Measurements from ENCODE around the gene CTSZ. TPM values are rescaled to one million over a fixed set of nuclear protein-coding genes. Genes with fewer than 3 reads are reported as not detected.
"Not testable (repeated sequence)": the region's sequence is repeated elsewhere in the genome, so short reads cannot be mapped to it uniquely, and the experiment has no call there.

CTSZ gene
- polyA plus RNA-seq, 12 donors = 56.0 to 108 (median 65.1) TPM; not detected in 1

DNA sequence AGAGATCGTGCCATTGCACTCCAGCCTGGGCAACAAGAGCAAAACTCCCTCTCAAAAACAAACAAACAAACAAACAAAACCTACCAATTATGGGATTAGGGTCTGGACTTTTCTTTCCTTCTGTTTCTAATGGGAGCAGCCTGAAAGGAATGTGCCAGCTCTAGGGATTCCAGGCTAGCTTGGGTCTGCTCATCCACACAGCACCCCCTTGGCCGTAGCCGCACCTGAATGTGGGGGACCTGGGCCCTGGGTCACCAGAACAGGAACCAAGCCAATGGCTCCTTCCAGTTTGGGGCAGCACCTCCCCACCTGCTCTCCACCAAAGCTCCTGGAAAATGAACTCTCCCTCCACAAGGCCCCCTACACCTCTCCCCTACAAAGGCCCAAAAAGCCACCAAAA lies 6.7 kb downstream of the CTSZ start:
- DNase-seq = no peak

DNA sequence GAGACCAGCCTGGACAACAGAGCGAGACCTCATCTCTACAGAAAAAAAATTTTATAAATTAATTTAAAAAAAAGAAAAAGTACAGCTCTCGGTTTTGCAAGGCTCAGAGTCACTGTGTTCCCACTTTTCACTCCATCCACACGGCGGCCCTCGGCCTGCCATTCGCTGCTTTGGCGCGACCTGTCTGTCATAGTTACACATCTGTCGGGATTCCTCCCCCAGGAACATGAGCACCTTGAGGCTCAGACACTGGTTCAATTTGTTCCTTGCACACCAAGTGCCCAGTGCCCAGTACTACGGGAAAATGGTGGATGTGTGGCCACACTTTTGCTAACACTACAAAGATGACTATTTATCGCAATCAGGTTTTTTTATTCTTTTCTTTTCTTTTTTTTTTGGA lies 8.4 kb downstream of the CTSZ start:
- no peak for DNase-seq

DNA sequence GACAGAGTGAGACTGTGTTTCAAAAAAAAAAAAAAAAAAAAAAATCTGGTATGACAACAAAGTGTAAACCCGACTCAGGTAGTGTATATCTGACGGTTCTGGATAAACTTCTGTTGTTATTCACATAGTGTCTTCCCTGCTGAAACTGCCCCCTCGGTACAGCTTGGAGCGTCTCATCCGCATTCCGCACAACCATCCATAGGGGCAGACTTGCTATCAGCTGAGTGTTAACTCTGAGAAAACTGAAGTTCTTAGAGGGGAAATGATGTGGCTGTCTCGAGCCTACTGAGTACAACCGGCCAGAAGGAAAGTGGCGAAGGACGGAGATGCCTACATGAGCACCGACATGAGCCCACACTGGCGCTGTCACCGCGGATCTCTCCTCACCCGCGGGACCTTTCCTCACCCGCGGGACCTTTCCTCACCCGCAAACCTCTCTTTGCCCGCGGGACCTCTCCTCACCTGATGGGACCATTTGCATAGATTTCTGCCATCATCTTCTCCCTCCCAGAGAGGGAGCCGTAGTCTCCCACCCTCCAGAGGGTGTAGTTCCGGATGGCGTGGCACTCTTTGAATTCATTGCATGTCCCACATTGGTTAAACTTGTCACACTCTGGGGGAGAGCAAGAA lies 9.8 kb downstream of the CTSZ start:
- no peak for DNase-seq

DNA sequence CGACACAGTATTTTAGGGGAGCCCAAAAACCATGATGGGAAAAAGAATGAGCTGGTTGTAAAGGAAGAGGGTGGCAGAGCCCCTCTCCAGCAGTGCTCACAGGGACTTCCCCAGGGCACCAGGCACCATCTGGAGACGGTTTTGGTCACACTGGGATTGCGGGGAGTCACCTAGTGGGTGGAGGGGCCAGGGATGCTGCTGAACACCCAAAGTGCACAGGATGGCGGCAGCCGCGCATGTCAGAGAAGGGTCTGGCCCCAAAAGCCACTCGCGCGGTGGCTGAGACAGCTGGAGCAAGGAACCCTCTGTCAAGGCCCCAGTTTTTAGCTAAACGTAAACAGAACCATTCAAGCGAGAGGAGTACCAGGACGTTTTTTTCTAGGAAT lies 10.8 kb downstream of the CTSZ start:
- no peak for DNase-seq

DNA sequence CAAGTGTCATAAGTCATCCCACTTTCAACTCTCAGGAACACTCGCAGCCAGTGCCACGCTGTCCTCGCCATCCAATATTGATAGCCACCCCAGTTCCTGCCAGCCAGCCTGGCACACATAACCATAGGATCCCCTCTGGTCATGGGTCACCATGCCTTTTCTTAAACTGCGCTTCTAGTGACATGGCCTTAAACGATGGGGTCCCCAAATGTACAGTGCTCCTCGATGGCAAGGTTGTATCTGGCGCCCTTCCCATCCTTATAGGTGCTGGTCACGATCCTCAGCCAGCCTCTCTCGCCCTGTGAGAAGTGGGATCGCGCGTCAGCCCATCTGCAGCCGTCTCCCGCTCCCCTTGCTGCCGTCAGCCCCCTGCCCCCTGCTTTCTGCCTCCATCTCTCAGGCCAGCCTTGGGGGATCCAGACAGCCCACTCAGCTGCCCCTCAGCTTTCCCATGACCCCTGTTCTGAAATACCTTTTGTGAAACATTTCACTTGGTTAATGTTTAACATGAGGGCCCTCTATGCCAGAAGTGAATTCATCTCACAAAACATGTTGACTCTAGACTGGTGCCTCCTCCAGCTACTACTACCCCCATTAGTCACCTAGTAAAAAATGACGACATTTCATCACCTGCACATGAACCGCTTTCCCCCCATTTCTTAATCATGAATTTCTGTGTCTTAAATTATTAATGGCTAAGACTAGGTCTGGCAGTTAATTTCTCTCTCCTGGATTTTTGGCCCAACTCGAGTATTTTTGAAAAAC lies 11.4 kb downstream of the CTSZ start:
- DNase-seq = no peak

DNA sequence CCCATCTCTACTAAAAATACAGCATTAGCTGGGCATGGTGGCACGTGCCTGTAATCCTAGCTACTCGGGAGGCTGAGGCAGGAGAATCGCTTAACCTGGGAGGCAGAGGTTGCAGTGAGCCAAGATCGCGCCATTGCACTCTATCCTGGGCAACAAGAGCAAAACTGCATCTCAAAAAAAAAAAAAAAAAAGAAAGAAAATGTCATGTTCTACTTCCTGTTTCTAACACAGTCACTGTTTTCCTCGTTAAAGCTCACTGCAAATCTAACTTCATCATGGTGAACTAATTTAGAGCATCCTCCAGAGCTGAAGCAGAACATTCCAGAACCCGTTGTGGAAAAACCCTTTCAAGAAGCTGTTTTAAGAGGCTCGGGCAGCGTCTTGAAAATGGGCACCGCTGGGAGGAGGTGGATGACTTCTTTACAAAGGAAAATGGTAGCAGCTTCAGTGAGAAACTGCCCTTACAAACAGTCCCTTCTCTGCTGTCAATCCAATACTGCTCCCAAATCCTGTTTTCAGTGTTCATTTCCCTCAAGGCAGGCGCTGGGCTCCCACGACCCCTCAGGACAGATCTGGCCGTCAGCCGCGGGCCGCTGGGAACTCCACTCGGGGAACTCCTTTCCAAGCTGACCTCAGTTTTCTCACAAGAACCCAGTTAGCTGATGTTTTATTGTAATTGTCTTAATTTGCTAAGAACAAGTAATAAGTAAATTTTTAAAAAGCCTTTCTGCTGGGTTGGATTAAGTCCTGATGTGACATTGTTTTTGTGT lies 12.5 kb downstream of the CTSZ start:
- DNase-seq = no peak

DNA sequence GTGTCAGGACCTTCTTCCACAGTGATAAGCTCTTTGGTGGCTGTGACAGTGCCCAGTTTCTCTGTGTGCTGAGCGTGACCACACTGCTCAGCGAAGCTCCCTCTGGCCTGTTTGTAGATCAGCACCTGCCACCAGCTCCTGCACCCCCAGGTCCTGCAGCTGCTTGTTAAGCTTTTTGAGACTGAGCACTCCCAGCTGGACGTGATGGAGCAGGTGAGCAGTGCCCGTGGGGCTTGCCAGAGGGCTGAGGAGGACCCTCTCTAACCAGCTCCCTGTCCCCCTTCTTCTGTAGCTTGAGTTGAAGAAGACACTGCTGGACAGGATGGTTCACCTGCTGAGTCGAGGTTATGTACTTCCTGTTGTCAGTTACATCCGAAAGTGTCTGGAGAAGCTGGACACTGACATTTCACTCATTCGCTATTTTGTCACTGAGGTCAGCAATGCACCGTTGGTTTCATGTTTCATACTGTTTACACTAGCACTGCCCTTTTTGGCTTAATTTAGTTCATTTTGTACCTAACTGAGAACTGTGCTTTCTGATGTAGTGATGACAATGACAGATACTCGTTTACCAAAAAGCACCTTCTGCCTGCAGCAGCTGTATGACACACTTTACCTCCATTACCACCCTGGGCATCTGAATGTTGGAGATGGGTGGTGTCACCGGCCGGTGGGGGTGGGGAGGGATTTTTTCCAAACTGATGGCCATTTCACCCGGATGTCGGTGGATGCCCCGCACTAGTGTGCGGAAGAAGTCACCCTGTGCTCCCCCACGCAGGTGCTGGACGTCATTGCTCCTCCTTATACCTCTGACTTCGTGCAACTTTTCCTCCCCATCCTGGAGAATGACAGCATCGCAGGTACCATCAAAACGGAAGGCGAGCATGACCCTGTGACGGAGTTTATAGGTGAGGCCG lies 13.5 kb downstream of the CTSZ start:
- DNase-seq = no peak

DNA sequence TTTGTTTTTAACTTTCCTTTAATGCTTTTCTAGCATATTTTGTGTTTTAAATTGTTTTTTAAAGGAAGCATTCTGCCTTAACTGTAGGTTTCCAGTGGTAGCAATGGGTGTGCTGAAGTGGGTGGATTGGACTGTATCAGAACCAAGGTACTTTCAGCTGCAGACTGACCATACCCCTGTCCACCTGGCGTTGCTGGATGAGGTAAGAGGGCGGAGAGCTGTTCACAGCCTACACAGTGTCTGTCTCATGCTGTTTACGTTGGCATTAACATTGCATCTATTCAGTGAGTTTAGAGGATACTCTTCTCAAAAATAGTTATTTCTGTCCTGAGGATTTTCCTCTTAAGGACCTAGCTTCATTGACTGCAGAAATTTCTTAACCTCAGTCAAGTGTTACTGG lies 14.1 kb downstream of the CTSZ start:
- no peak for DNase-seq

DNA sequence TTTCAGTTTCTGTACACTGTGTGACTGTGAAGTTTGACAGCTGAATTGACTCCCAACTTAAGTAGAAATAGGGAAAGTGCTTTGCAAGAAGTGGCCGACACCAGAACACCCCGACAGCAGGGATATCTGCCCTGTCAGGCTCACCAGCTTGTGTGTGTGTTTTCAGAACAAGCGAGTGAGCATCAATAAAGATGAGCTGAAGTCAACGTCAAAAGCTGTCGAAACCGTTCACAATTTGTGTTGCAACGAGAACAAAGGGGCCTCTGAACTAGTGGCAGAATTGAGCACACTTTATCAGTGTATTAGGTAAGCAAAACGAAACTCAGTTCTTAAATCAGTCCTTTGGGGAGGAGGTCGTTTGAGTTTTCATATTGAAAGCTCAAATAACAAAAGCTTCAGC lies 15.3 kb downstream of the CTSZ start:
- DNase-seq = no peak

DNA sequence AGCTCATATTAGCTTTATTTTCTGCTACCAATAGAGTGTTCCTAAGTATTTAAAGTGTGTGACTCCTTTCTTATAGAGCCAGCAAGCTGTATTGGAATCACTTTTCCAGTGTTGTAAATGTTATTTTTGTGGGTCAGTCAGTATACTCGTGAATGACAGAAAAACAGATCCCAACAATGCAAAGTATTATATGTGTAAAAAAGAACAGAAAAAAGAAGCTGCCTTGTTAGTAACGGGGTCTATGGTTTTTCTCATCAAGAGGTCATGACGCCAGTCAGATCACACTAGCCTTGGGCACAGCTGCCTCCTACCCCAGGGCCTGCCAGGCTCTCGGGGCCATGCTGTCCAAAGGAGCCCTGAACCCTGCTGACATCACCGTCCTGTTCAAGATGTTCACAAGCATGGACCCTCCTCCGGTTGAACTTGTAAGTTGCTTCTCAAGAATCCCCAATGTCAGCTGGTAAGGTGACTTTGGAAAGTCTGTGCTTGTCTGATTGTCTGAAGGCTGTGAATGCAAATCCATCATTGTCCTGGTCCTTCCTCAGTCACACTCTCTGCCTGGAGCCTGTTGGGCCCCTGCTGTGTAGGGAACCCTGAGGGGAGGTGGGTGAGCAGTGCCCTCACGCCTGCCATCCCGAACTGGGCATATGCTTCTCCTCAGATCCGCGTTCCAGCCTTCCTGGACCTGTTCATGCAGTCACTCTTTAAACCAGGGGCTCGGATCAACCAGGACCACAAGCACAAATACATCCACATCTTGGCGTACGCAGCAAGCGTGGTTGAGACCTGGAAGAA lies 16.2 kb downstream of the CTSZ start:
- no peak for DNase-seq

DNA sequence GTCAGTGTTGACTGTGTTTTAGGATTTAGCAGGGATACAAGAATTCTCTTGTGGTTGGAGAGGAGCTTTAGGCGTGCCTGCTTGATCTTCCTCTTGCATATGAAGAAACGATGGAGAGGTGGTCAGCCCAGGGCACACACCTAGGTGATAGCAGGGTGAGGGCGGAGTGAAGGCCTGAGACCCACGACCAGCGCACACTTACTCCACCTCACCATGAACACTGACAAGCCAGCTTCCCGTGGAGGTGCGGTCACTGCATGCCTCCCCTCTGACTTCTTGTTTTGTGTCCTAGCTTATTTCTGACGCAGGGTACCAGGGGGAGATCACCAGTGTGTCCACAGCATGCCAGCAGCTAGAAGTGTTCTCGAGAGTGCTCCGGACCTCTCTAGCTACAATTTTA lies 17.9 kb downstream of the CTSZ start:
- no peak for DNase-seq

DNA sequence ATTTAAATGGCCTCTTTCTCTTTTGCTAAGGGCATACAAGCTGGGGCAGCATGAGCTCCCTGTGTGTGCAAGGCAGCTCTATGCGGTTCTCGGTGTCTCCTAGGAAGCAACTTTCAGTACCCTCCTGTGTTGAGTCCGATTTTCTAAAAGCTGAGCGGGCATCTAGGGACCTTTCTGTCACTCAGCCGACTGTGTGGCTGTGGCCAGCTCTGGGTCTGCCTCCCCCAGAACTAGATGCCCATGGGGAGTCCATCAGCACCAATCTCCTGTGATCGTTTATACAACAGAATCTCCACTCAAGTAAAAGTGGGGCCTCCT lies 18.5 kb downstream of the CTSZ start:
- DNase-seq = no peak

DNA sequence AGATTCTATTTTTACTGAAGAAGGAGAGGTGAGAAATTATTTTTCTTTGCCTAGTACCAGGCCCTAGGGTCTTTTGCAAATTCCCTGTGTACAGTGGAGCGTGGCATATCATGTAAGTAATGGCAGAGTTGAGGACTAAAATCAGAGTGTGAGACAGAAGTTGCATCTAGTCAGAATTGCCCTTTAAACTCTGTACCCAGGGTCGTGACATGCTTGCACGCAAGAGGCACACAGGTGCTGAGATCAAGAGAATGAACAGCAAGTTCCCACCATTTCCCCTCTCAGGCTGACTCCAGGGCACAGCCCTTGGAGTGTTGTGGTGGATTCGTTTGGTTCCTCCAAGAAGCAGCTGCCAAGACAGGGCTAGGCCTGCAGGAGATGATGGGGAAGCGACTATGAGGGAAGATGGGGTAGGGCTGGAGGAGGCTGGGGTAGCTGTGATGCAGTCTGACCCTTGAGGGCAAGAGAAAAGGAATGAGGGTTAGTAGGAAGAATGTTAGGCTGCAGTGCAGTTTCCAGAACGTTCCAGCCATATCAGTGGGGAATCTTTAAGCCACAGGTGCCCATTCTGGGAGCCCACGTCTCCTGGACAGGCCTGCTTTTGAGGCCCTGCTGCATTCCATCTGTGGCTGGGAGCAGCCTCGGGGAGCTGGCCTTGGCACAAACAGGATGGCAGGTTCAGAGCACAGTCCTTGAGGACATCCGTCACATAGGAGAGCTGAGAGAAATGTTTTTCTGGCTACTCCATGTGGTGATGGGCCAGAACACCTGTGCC lies 19.1 kb downstream of the CTSZ start:
- no peak for DNase-seq

DNA sequence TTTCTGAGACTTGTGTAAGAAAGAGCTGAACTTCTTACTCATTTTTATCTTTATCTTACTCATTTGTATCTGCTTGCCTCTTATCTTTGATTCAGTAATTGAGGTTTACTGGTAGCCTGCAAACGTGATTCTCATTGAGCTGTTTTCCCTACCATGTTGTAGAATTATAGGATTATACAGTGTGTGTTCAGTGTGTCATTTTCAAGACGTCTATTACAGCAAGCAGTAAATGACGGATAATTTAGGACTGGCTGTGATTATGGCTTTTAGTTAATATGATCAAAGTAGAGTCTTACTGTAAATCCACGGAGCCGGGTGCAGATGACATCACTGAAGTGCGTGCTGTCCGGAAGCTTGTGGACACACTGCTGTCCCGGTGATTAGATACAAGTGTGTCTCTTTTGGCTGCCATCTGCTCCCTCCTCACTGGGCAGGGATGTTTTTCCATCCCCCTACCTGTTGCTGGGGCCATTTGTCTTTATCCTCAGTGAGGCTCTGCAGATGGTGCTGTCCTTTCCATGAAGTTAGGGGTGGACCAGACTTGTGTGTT lies 20.0 kb downstream of the CTSZ start:
- DNase-seq = no peak

DNA sequence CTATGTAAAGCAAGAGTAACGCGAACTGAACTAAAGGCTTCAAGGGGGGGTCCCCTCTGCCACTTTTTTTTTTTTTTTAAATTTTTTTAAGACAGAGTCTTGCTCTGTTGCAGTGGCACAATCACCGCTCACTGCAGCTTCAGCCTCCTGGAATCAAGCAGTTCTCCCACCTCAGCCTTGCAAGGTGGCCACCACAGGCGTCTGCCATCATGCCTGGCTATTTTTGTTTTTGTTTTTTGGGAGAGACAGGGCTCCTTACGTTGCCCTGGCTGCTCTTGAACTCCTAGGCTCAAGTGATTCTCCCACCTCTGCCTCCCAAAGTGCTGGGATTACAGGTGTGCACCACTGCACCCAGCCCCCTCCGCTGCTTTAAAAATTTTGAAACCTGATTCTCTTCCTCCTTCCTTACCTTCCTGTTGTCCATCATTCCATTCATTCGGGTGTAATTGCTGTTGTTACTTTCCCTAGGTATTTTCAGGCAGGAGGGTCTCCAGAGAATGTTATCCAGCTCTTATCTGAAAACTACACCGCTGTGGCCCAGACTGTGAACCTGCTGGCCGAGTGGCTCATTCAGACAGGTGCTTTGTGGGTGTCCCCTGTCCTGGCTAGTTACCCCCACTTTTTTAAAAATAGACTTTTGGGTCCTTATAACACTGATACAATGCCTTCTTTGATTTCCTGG lies 20.6 kb downstream of the CTSZ start:
- no peak for DNase-seq

DNA sequence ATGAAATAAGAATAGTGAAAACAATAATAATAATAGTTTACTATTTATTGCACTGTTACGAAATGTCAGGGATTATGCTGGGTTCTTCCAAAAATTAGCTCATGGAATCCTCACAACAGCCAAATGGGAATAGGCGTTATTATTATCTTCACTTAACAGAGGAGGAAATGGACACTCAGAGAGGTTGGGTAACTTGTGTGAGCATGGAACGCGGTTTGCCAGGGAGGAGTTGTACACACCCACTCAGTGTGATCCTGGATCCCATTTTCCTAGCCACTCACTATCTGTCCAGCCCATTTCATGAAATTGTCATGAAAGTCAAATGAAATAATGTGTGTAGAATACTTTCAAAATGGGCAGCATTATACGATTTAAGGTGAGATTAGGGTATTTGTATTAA lies 21.4 kb downstream of the CTSZ start:
- DNase-seq = no peak

DNA sequence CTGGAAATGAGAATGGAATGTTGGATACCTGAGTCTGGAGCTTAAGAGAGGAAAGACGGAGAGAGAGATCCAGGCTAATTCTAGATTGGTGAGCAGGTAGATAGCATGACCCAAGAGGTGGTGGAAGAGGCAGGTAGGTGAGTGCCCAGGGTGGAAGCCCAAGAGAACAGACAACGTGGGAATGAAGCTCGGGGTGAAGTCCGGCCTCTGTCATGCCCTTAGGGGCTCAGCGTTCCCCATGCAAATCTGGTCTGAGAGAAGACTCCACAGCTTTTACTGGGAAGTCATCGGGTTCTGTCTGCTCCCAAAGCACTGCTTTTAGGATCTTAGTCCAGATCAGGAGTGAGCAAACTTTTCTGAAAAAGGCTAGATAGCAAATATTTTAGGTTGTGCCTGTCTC lies 22.4 kb downstream of the CTSZ start:
- DNase-seq = no peak

DNA sequence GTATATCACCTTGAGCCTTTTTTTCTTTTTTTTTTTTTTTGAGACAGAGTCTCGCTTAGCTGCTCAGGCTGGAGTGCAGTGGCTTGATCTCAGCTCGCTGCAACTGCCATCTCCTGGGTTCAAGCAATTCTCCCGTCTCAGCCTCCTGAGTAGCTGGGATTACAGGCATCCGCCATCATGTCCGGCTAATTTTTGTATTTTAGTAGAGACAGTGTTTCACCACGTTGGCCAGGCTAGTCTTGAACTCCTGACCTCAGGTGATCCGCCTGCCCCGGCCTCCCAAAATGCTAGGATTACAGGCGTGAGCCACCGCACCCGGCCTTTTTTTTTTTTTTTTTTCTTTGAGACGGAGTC lies 24.0 kb downstream of the CTSZ start:
- DNase-seq = not testable (repeated sequence)

DNA sequence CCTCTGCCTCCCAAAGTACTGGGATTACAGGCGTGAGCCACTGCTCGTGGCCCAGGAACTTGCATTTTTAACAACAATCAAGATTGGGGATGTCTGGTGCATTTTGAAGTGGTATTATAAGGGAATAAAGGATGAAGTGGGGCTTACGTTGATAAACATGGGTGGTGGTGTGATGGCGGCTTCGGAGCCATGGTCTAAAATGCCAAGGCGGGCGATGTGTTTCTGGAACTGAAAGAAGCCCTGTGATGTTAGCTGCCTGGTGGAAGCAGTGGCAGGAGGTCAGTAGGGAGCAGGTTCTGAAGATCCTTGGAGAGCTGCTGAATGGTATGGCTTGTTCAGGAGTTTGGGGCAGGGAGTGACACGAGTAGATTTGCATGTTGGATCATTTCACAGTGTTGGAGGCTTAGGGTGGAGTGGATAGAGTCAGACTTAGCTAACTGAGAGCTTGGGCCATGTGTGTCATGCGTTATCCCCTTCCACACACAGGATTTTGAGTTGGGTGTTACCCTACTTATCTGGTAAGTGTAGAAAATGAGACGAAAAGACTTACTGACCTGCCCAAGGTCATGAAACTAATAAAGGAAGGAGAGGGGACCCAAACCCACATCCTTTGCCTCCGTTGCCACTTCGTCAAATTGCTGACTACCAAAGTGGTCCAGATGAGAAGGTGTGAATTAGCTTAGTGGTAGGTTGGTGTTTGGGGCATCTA lies 24.5 kb downstream of the CTSZ start:
- no peak for DNase-seq
